22Rv1 (cell line): Measurements from ENCODE around the gene CYLD.

ENCODE experiments used
- CTCF ChIP-seq: fragments of 450-650 bp; IDR thresholded peaks from 2 replicates; pipeline ENCODE4 v1.5.1; 2017; ENCODE audit warnings: mild to moderate bottlenecking
- ZFX ChIP-seq: fragments of 450-650 bp; IDR thresholded peaks from 2 replicates; pipeline ENCODE4 v1.6.1; 2017; ENCODE audit warnings: antibody characterized with exemption, borderline replicate concordance

- TF ChIP-seq CTCF (no peak), ZFX (no peak)
These were observed 22.2 kb upstream of the CYLD start for GRCh38 chr16:50719401-50720337.
